WTC11 (cell line): Measurements from ENCODE around the gene RBP5. TPM values are rescaled to one million over a fixed set of nuclear protein-coding genes. Genes with fewer than 3 reads are reported as not detected.

ENCODE experiments used
- ATAC-seq: fragments of 200-7000 bp; cut with Tn5 transposase; 2 replicates; pipeline ENCODE4 v1.10.0; 2021; ENCODE audit warnings: mild to moderate bottlenecking, moderate library complexity
- CTCF ChIA-PET: fragments of 300-600 bp; sonication (Branson Sonifier 250); formaldehyde crosslinking; loops from one replicate; lab custom pipeline; 2021; ENCODE audit warnings: antibody characterized with exemption; lab: Charles Lee
- POLR2A ChIA-PET: fragments of 350-600 bp; sonication (Branson Sonifier 250); formaldehyde crosslinking; loops from one replicate; lab custom pipeline; 2021; ENCODE audit warnings: antibody characterized with exemption; lab: Charles Lee
- DNase-seq: peaks from one replicate; pipeline ENCODE4 v3.0.0; 2021; ENCODE audit warnings: low spot score
- H3K27ac Mint-ChIP-seq: 2 replicates; pipeline ENCODE4 v1.8.0; 2021; ENCODE audit warnings: mixed read lengths
- H3K27me3 Mint-ChIP-seq: 2 replicates; pipeline ENCODE4 v1.8.0; 2021; ENCODE audit warnings: low read depth, mild to moderate bottlenecking, moderate library complexity, mixed read lengths
- H3K36me3 Mint-ChIP-seq: 2 replicates; pipeline ENCODE4 v1.8.0; 2021; ENCODE audit warnings: mixed read lengths
- H3K4me1 Mint-ChIP-seq: 2 replicates; pipeline ENCODE4 v1.8.0; 2022; ENCODE audit warnings: mixed read lengths
- H3K4me3 Mint-ChIP-seq: 2 replicates; pipeline ENCODE4 v1.8.0; 2021; ENCODE audit warnings: mild to moderate bottlenecking, moderate library complexity, mixed read lengths
- H3K9me3 Mint-ChIP-seq: 2 replicates; pipeline ENCODE4 v1.8.0; 2021; ENCODE audit warnings: mixed read lengths
- EMX1 ChIP-seq: fragments of 250-450 bp; sonication (Bioruptor Pico); IDR thresholded peaks from 2 replicates; pipeline ENCODE4 v1.8.0; 2021; ENCODE audit warnings: mild to moderate bottlenecking
- ETV6 ChIP-seq: sonication (generic); formaldehyde crosslinking; IDR thresholded peaks from 2 replicates; pipeline ENCODE4 v1.8.1; 2022; ENCODE audit warnings: mild to moderate bottlenecking, missing genetic modification reagents
- FOXP1 ChIP-seq: sonication (generic); formaldehyde crosslinking; IDR thresholded peaks from 2 replicates; pipeline ENCODE4 v1.8.0; 2022; ENCODE audit warnings: missing genetic modification reagents, mild to moderate bottlenecking, moderate library complexity, borderline replicate concordance
- GTF2I ChIP-seq: fragments of 250-450 bp; sonication (Bioruptor Pico); conservative IDR thresholded peaks from 2 replicates; pipeline ENCODE4 v1.4.0; 2021; ENCODE audit warnings: mild to moderate bottlenecking
- NR1H2 ChIP-seq: sonication (generic); formaldehyde crosslinking; IDR thresholded peaks from 2 replicates; pipeline ENCODE4 v1.9.0; 2021; ENCODE audit warnings: mild to moderate bottlenecking, moderate library complexity, missing genetic modification reagents
- PRRX2 ChIP-seq: fragments of 250-450 bp; sonication (Bioruptor Pico); IDR thresholded peaks from 2 replicates; pipeline ENCODE4 v1.8.0; 2021; ENCODE audit warnings: mild to moderate bottlenecking
- SMAD3 ChIP-seq: sonication (generic); formaldehyde crosslinking; IDR thresholded peaks from 2 replicates; pipeline ENCODE4 v1.8.0; 2022; ENCODE audit warnings: missing genetic modification reagents, mild to moderate bottlenecking, borderline replicate concordance
- TEAD1 ChIP-seq: sonication (generic); formaldehyde crosslinking; IDR thresholded peaks from 2 replicates; pipeline ENCODE4 v1.8.0; 2022; ENCODE audit warnings: mild to moderate bottlenecking, missing genetic modification reagents
- ZNF121 ChIP-seq: sonication (generic); formaldehyde crosslinking; IDR thresholded peaks from 2 replicates; pipeline ENCODE4 v1.8.0; 2023; ENCODE audit warnings: missing genetic modification reagents
- ZNF396 ChIP-seq: fragments of 250-450 bp; sonication (Bioruptor Pico); IDR thresholded peaks from 2 replicates; pipeline ENCODE4 v1.8.0; 2021; ENCODE audit warnings: mild to moderate bottlenecking, moderate library complexity, borderline replicate concordance
- ZNF423 ChIP-seq: fragments of 250-450 bp; sonication (Bioruptor Pico); IDR thresholded peaks from 2 replicates; pipeline ENCODE4 v2.1.2; 2022; ENCODE audit warnings: mild to moderate bottlenecking, moderate library complexity
- total RNA-seq: library from RNA; stranded (reverse); gene quantifications from 3 replicates; pipeline ENCODE4 v1.2.3, GENCODE V29; 2021
- TF ChIP-seq, protein P1 (sequence below): fragments of 200-600 bp; IDR thresholded peaks from 2 replicates; pipeline ENCODE4 v1.8.0; 2022; ENCODE audit warnings: antibody characterized with exemption
- TF ChIP-seq, protein P2 (sequence below): fragments of 250-450 bp; sonication (Bioruptor Pico); IDR thresholded peaks from 2 replicates; pipeline ENCODE4 v2.1.2; 2022; ENCODE audit warnings: mild to moderate bottlenecking, moderate library complexity
- TF ChIP-seq, protein P3 (sequence below): fragments of 250-450 bp; sonication (Bioruptor Pico); IDR thresholded peaks from 2 replicates; pipeline ENCODE4 v1.9.0; 2021; ENCODE audit warnings: mild to moderate bottlenecking
- TF ChIP-seq, protein P4 (sequence below): sonication (generic); formaldehyde crosslinking; IDR thresholded peaks from 2 replicates; pipeline ENCODE4 v1.8.1; 2022; ENCODE audit warnings: mild to moderate bottlenecking, missing genetic modification reagents, moderate library complexity, borderline replicate concordance
- TF ChIP-seq, protein P5 (sequence below): sonication (generic); formaldehyde crosslinking; IDR thresholded peaks from 2 replicates; pipeline ENCODE4 v1.8.1; 2023; ENCODE audit warnings: mild to moderate bottlenecking, missing genetic modification reagents
- TF ChIP-seq, protein P6 (sequence below): sonication (generic); formaldehyde crosslinking; conservative IDR thresholded peaks from 2 replicates; pipeline ENCODE4 v1.8.1; 2022; ENCODE audit warnings: mild to moderate bottlenecking, missing genetic modification reagents
- TF ChIP-seq, protein P7 (sequence below): sonication (generic); formaldehyde crosslinking; IDR thresholded peaks from 2 replicates; pipeline ENCODE4 v1.8.0; 2023; ENCODE audit warnings: missing genetic modification reagents, mild to moderate bottlenecking, borderline replicate concordance
- TF ChIP-seq, protein P8 (sequence below): sonication (generic); formaldehyde crosslinking; IDR thresholded peaks from 2 replicates; pipeline ENCODE4 v1.8.1; 2023; ENCODE audit warnings: mild to moderate bottlenecking, missing genetic modification reagents

RBP5 gene
- total RNA-seq, 1 experiment from 2014 or later, result 4.1 TPM

DNA sequence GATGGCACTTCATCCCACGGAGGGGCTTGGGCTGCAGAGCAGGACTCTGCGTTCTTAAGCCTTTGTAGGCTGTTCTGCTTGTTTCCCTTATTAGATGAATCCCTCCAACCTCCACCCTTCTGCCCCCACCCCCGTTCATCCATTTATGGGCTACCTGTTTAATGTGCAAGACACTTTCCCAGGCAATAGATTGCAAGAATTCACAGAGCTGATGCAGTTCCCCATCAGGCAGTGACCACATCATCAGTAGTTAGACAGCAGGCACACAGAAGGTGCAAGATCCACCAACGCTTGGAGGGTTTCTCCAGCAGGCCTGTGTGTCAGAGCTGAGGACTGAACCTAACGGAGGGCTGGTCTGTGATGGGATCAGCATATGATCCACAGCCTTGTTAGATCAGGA lies 35.2 kb downstream of the RBP5 start:
- no peak overlapping the region for H3K27ac Mint-ChIP-seq
- H3K27me3 Mint-ChIP-seq, result no peaks in the 10 kb centered on the region; the same call in none of the 2 replicates
- CTCF ChIA-PET, result interaction anchor here (0.9 to 7.7 kb wide), 4 partner anchors 9 to 132 kb away, joined by 3 to 63 read pairs (median 3); partner anchors contain the start of gene C1RL
- H3K36me3 Mint-ChIP-seq, result peaks cover 4% of the 10 kb centered on the region
- no peak for DNase-seq
- H3K4me3 Mint-ChIP-seq, result no peak overlapping the region
- peaks cover 34% of the 10 kb centered on the region for H3K4me1 Mint-ChIP-seq
- TF ChIP-seq, protein P1, sequence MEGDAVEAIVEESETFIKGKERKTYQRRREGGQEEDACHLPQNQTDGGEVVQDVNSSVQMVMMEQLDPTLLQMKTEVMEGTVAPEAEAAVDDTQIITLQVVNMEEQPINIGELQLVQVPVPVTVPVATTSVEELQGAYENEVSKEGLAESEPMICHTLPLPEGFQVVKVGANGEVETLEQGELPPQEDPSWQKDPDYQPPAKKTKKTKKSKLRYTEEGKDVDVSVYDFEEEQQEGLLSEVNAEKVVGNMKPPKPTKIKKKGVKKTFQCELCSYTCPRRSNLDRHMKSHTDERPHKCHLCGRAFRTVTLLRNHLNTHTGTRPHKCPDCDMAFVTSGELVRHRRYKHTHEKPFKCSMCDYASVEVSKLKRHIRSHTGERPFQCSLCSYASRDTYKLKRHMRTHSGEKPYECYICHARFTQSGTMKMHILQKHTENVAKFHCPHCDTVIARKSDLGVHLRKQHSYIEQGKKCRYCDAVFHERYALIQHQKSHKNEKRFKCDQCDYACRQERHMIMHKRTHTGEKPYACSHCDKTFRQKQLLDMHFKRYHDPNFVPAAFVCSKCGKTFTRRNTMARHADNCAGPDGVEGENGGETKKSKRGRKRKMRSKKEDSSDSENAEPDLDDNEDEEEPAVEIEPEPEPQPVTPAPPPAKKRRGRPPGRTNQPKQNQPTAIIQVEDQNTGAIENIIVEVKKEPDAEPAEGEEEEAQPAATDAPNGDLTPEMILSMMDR, result no peak
- no peak for TF ChIP-seq ZNF396 (CRISPR knock-in tag)
- TF ChIP-seq, protein P2, sequence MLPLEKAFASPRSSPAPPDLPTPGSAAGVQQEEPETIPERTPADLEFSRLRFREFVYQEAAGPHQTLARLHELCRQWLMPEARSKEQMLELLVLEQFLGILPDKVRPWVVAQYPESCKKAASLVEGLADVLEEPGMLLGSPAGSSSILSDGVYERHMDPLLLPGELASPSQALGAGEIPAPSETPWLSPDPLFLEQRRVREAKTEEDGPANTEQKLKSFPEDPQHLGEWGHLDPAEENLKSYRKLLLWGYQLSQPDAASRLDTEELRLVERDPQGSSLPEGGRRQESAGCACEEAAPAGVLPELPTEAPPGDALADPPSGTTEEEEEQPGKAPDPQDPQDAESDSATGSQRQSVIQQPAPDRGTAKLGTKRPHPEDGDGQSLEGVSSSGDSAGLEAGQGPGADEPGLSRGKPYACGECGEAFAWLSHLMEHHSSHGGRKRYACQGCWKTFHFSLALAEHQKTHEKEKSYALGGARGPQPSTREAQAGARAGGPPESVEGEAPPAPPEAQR (CRISPR knock-in tag), result no peak
- no peak for TF ChIP-seq GTF2I (CRISPR knock-in tag)
- TF ChIP-seq, protein P3, sequence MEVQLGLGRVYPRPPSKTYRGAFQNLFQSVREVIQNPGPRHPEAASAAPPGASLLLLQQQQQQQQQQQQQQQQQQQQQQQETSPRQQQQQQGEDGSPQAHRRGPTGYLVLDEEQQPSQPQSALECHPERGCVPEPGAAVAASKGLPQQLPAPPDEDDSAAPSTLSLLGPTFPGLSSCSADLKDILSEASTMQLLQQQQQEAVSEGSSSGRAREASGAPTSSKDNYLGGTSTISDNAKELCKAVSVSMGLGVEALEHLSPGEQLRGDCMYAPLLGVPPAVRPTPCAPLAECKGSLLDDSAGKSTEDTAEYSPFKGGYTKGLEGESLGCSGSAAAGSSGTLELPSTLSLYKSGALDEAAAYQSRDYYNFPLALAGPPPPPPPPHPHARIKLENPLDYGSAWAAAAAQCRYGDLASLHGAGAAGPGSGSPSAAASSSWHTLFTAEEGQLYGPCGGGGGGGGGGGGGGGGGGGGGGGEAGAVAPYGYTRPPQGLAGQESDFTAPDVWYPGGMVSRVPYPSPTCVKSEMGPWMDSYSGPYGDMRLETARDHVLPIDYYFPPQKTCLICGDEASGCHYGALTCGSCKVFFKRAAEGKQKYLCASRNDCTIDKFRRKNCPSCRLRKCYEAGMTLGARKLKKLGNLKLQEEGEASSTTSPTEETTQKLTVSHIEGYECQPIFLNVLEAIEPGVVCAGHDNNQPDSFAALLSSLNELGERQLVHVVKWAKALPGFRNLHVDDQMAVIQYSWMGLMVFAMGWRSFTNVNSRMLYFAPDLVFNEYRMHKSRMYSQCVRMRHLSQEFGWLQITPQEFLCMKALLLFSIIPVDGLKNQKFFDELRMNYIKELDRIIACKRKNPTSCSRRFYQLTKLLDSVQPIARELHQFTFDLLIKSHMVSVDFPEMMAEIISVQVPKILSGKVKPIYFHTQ (CRISPR knock-in tag), result no peak
- TF ChIP-seq EMX1 (CRISPR knock-in tag), result no peak
- TF ChIP-seq ZNF121 (CRISPR knock-in tag), result no peak
- TF ChIP-seq ETV6 (CRISPR knock-in tag), result no peak
- no peak for TF ChIP-seq TEAD1
- TF ChIP-seq, protein P4, sequence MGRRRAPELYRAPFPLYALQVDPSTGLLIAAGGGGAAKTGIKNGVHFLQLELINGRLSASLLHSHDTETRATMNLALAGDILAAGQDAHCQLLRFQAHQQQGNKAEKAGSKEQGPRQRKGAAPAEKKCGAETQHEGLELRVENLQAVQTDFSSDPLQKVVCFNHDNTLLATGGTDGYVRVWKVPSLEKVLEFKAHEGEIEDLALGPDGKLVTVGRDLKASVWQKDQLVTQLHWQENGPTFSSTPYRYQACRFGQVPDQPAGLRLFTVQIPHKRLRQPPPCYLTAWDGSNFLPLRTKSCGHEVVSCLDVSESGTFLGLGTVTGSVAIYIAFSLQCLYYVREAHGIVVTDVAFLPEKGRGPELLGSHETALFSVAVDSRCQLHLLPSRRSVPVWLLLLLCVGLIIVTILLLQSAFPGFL (CRISPR knock-in tag), result no peak
- TF ChIP-seq, protein P5, sequence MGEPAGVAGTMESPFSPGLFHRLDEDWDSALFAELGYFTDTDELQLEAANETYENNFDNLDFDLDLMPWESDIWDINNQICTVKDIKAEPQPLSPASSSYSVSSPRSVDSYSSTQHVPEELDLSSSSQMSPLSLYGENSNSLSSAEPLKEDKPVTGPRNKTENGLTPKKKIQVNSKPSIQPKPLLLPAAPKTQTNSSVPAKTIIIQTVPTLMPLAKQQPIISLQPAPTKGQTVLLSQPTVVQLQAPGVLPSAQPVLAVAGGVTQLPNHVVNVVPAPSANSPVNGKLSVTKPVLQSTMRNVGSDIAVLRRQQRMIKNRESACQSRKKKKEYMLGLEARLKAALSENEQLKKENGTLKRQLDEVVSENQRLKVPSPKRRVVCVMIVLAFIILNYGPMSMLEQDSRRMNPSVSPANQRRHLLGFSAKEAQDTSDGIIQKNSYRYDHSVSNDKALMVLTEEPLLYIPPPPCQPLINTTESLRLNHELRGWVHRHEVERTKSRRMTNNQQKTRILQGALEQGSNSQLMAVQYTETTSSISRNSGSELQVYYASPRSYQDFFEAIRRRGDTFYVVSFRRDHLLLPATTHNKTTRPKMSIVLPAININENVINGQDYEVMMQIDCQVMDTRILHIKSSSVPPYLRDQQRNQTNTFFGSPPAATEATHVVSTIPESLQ (CRISPR knock-in tag), result no peak
- TF ChIP-seq, protein P6, sequence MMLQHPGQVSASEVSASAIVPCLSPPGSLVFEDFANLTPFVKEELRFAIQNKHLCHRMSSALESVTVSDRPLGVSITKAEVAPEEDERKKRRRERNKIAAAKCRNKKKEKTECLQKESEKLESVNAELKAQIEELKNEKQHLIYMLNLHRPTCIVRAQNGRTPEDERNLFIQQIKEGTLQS (CRISPR knock-in tag), result no peak
- no peak for TF ChIP-seq NR1H2 (CRISPR knock-in tag)
- no peak for TF ChIP-seq PRRX2 (CRISPR knock-in tag)
- no peak for TF ChIP-seq SMAD3
- TF ChIP-seq, protein P7, sequence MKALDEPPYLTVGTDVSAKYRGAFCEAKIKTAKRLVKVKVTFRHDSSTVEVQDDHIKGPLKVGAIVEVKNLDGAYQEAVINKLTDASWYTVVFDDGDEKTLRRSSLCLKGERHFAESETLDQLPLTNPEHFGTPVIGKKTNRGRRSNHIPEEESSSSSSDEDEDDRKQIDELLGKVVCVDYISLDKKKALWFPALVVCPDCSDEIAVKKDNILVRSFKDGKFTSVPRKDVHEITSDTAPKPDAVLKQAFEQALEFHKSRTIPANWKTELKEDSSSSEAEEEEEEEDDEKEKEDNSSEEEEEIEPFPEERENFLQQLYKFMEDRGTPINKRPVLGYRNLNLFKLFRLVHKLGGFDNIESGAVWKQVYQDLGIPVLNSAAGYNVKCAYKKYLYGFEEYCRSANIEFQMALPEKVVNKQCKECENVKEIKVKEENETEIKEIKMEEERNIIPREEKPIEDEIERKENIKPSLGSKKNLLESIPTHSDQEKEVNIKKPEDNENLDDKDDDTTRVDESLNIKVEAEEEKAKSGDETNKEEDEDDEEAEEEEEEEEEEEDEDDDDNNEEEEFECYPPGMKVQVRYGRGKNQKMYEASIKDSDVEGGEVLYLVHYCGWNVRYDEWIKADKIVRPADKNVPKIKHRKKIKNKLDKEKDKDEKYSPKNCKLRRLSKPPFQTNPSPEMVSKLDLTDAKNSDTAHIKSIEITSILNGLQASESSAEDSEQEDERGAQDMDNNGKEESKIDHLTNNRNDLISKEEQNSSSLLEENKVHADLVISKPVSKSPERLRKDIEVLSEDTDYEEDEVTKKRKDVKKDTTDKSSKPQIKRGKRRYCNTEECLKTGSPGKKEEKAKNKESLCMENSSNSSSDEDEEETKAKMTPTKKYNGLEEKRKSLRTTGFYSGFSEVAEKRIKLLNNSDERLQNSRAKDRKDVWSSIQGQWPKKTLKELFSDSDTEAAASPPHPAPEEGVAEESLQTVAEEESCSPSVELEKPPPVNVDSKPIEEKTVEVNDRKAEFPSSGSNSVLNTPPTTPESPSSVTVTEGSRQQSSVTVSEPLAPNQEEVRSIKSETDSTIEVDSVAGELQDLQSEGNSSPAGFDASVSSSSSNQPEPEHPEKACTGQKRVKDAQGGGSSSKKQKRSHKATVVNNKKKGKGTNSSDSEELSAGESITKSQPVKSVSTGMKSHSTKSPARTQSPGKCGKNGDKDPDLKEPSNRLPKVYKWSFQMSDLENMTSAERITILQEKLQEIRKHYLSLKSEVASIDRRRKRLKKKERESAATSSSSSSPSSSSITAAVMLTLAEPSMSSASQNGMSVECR (CRISPR knock-in tag), result no peak
- TF ChIP-seq ZNF423 (CRISPR knock-in tag), result no peak
- no peak for TF ChIP-seq FOXP1 (CRISPR knock-in tag)
- TF ChIP-seq, protein P8, sequence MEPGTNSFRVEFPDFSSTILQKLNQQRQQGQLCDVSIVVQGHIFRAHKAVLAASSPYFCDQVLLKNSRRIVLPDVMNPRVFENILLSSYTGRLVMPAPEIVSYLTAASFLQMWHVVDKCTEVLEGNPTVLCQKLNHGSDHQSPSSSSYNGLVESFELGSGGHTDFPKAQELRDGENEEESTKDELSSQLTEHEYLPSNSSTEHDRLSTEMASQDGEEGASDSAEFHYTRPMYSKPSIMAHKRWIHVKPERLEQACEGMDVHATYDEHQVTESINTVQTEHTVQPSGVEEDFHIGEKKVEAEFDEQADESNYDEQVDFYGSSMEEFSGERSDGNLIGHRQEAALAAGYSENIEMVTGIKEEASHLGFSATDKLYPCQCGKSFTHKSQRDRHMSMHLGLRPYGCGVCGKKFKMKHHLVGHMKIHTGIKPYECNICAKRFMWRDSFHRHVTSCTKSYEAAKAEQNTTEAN (CRISPR knock-in tag), result no peak
- ATAC-seq, result no peak
- no peaks in the 10 kb centered on the region for H3K9me3 Mint-ChIP-seq
- POLR2A ChIA-PET, result interaction anchor here (1.3 kb wide), 1 partner anchor 150 kb away, joined by 3 read pairs; the partner anchor contains the start of genes C12orf57 and RNU7-1
